GM12891 (cell line): ENCODE measurements around the gene TGIF1.

ENCODE experiments used
- POLR2A ChIP-seq: IDR thresholded peaks from 2 replicates; pipeline ENCODE4 v1.6.1; 2011; ENCODE audit warnings: low read depth, low read length, control low read depth
- POLR2AphosphoS5 ChIP-seq: IDR thresholded peaks from 2 replicates; pipeline ENCODE4 v1.6.1; 2011; ENCODE audit warnings: low read depth, low read length, control low read depth
- SPI1 ChIP-seq: IDR thresholded peaks from 2 replicates; pipeline ENCODE4 v1.6.1; 2011; ENCODE audit warnings: low read depth, low read length, control low read depth
- TAF1 ChIP-seq: IDR thresholded peaks from 2 replicates; pipeline ENCODE4 v1.6.1; 2011; ENCODE audit warnings: low read depth, low read length, control low read depth

DNA sequence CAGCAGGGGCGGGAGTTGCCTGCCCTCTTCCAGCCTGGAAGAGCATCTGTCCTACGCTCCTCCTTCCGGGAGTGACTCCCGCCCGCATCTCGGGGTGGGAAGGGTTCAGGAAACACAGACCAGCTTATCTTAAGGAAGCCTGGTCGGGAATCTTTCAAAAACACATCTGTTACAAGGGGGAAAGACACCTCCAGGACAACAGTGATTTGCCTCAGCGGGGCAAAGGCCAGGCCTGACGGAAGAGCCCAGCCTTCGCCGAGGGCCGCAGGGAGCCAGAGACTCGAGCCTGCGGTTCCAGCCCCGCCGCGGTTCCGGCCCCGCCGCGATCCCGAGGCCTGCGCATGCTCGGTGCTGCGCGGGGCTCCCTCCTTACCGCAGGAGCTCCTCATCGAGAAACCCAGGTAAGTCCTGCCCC lies 38.1 kb upstream of the TGIF1 start:
- TF ChIP-seq POLR2AphosphoS5 (no peak), TAF1 (no peak), POLR2A (no peak), SPI1 (no peak)
